Osteoblast (primary cell): ENCODE results near the gene B4GALT5. TPM values are rescaled to one million over a fixed set of nuclear protein-coding genes. Genes with fewer than 3 reads are reported as not detected.

Source experiments
- DNase-seq: peaks from one replicate; pipeline ENCODE4 v3.0.0; 2011; ENCODE audit warnings: low spot score, mixed read lengths; ENCODE audit not compliant: insufficient read length; ENCODE audit errors: missing footprints
- H2AFZ ChIP-seq: 2 replicates; pipeline ENCODE4 v1.6.0; 2011; ENCODE audit warnings: mild to moderate bottlenecking, low read length
- H3K27ac ChIP-seq: 2 replicates; pipeline ENCODE4 v1.5.1; 2011; ENCODE audit warnings: mild to moderate bottlenecking, low read depth, low read length, moderate library complexity
- H3K27me3 ChIP-seq: 2 replicates; pipeline ENCODE4 v1.6.0; 2012; ENCODE audit warnings: mild to moderate bottlenecking, control low read depth, inconsistent platforms, low read length, moderate library complexity; ENCODE audit not compliant: insufficient read depth
- H3K36me3 ChIP-seq: 2 replicates; pipeline ENCODE4 v1.5.1; 2011; ENCODE audit warnings: mild to moderate bottlenecking, low read length, control low read depth, moderate library complexity; ENCODE audit not compliant: insufficient read depth
- H3K4me1 ChIP-seq: 2 replicates; pipeline ENCODE4 v1.5.1; 2011; ENCODE audit warnings: mild to moderate bottlenecking, low read length, control low read depth, moderate library complexity; ENCODE audit not compliant: insufficient read depth
- H3K4me2 ChIP-seq: 2 replicates; pipeline ENCODE4 v1.6.0; 2011; ENCODE audit warnings: mild to moderate bottlenecking, low read length; ENCODE audit not compliant: insufficient read depth
- H3K4me3 ChIP-seq: fragments of 200-600 bp; sonication (generic); 3 replicates; pipeline ENCODE4 v1.5.1; 2012; ENCODE audit warnings: mild to moderate bottlenecking, low read length, inconsistent platforms; ENCODE audit not compliant: insufficient read depth
- H3K79me2 ChIP-seq: 2 replicates; pipeline ENCODE4 v1.6.0; 2012; ENCODE audit warnings: mild to moderate bottlenecking, low read length, control low read depth, inconsistent platforms; ENCODE audit not compliant: insufficient read depth
- H3K9me3 ChIP-seq: 2 replicates; pipeline ENCODE4 v1.5.1; 2011; ENCODE audit warnings: low read depth, low read length, control low read depth
- H4K20me1 ChIP-seq: 2 replicates; pipeline ENCODE4 v1.6.0; 2012; ENCODE audit warnings: mild to moderate bottlenecking, low read length, control low read depth; ENCODE audit not compliant: insufficient read depth
- CTCF ChIP-seq: IDR thresholded peaks from 2 replicates; pipeline ENCODE4 v1.5.1; 2011; ENCODE audit warnings: mild to moderate bottlenecking, low read depth, low read length, moderate library complexity; ENCODE audit errors: extremely low read depth
- total RNA-seq: library from RNA; depleted of rRNA; stranded (reverse); fragments of >200 nt; gene quantifications from 2 replicates; pipeline ENCODE4 v1.2.3, GENCODE V29; 2012

B4GALT5 gene
- total RNA-seq, 1 donor = 35.8 TPM

GRCh38 chr20:49642816-49643215, 70.9 kb downstream of the B4GALT5 start:
- H3K4me1 ChIP-seq = peaks cover 12% of the 10 kb centered on the region
- H3K36me3 ChIP-seq = peaks cover 73% of the 10 kb centered on the region
- peaks cover 3% of the 10 kb centered on the region for H3K79me2 ChIP-seq
- no peak for DNase-seq
- H3K9me3 ChIP-seq = no peaks in the 10 kb centered on the region
- H3K4me2 ChIP-seq = no peak overlapping the region
- no peak overlapping the region for H3K27ac ChIP-seq
- no peak for TF ChIP-seq CTCF
- H3K4me3 ChIP-seq = no peak overlapping the region
- no peaks in the 10 kb centered on the region for H4K20me1 ChIP-seq
- no peak overlapping the region for H2AFZ ChIP-seq
- H3K27me3 ChIP-seq = no peaks in the 10 kb centered on the region

GRCh38 chr20:49641683-49642656, 71.7 kb downstream of the B4GALT5 start:
- Histone ChIP-seq H3K27ac (no peak overlapping the region), H4K20me1 (no peaks in the 10 kb centered on the region), H3K4me2 (no peak overlapping the region), H3K4me1 (peaks cover 6% of the 10 kb centered on the region), H2AFZ (no peak overlapping the region), H3K9me3 (no peaks in the 10 kb centered on the region), H3K4me3 (no peak overlapping the region), H3K27me3 (no peaks in the 10 kb centered on the region), H3K36me3 (peaks cover 72% of the 10 kb centered on the region), H3K79me2 (peaks cover 3% of the 10 kb centered on the region)
- DNase-seq = no peak
- TF ChIP-seq CTCF = no peak

GRCh38 chr20:49637046-49637637, 76.5 kb downstream of the B4GALT5 start:
- Histone ChIP-seq H3K4me3 (no peak overlapping the region), H3K36me3 (peaks cover 74% of the 10 kb centered on the region), H3K27me3 (no peaks in the 10 kb centered on the region), H3K79me2 (no peaks in the 10 kb centered on the region), H3K4me2 (no peak overlapping the region), H4K20me1 (no peaks in the 10 kb centered on the region), H2AFZ (no peak overlapping the region), H3K4me1 (no peaks in the 10 kb centered on the region), H3K9me3 (no peaks in the 10 kb centered on the region), H3K27ac (no peak overlapping the region)
- no peak for TF ChIP-seq CTCF
- DNase-seq = no peak

- Histone ChIP-seq H3K27me3 (no peaks in the 10 kb centered on the region), H3K79me2 (no peaks in the 10 kb centered on the region), H3K4me1 (no peaks in the 10 kb centered on the region), H3K4me3 (no peak overlapping the region), H3K36me3 (peaks cover 67% of the 10 kb centered on the region), H3K4me2 (no peak overlapping the region), H4K20me1 (no peaks in the 10 kb centered on the region), H2AFZ (no peak overlapping the region), H3K9me3 (no peaks in the 10 kb centered on the region), H3K27ac (no peak overlapping the region)
- TF ChIP-seq CTCF = no peak
- DNase-seq = no peak
Observed at GRCh38 chr20:49636447-49636846, 77.2 kb downstream of the B4GALT5 start.
